GM19397 (cell line): Measurements from ENCODE around the gene RIPPLY3.
A peak's percentile ranks its signal among the peaks of the same experiment; 100 is the strongest.
"Not testable (repeated sequence)": the region's sequence is repeated elsewhere in the genome, so short reads cannot be mapped to it uniquely, and the experiment has no call there.

Experiments used
- ATAC-seq: cut with Tn5 transposase; IDR thresholded peaks from one replicate; pipeline ENCODE4 v1.9.1; 2021; ENCODE audit warnings: mild to moderate bottlenecking, moderate library complexity; ENCODE audit not compliant: unreplicated experiment

Gene RIPPLY3

DNA sequence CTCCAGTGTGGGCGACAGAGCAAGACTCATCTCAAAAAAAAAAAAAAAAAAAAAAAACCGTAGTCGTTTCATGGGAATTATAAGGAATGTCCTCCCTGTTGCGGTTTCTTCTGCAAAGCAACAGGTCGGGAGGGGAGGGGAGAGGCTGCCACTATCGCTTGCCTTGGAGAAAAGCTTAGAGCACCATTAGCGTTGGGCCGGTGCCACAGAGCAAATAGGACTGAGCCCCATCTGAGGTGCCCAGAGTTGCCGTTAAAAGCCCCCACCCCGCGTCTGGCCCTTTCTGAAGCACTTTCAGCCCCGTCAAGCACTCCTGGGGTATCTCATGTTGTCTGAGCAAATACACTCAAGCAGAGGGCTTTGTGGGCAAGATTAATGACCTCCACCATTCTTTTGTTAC is 2.2 kb downstream of the RIPPLY3 start:
- ATAC-seq = no peak

DNA sequence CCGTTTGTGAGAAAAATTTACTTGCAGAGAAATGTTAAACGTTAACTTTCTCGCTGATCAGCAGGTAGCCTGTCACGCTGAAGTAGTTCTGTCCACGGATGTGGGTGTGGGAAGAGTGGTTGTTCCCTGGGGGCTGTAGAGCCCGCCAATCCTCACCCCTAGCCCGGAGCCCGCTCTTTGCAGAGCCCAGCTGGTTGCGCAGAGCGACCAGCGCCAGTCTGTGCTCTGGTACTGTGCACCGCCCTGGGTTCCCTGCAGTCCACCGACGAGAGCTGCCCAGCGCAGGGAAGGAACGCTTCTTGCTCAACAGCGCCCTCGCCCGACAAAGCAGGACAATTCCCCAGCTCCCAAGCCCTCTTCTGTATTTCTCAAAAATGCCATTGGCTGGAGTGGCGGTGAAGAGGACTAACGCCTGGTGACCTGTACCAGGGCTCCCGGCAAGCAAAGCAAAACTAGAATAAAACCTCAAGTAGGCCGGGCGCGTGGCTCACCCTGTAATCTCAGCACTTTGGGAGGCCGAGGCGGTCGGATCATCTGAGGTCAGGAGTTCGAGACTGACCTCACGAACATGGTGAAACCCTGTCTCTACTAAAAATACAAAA is 3.3 kb downstream of the RIPPLY3 start:
- peak; percentile 97 for ATAC-seq

DNA sequence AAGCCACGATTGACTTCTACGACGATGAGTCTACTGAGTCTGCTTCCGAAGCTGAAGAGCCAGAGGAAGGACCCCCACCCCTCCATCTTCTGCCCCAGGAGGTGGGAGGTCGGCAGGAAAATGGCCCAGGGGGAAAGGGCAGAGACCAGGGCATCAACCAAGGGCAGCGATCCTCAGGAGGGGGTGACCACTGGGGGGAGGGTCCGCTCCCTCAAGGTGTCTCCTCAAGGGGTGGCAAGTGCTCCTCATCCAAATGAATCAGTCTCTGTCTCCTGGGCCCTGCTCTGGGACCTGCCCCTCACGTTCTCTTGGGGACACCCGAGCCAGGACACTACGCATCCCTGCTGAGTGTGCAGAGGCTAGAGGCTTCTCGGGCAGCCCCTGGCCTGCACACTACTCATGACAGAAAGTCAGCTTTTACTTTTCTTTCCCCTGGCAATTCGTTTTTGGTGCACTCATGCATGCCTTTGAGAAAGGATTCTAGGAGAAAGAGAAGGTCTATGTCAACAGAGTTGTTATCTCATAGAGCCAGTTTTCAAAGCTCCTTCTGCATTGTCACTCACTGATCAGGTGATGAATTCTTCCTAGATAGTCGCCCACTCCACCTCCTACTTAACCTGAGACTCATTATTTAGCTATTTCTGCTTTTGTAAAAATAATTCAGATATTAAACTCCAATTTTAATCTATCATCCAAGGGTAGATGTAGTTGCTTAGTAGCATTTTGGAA is 11.6 kb downstream of the RIPPLY3 start:
- ATAC-seq = no peak

- ATAC-seq = no peak
Measured at GRCh38 chr21:37026499-37026898, 20.0 kb downstream of the RIPPLY3 start.

DNA sequence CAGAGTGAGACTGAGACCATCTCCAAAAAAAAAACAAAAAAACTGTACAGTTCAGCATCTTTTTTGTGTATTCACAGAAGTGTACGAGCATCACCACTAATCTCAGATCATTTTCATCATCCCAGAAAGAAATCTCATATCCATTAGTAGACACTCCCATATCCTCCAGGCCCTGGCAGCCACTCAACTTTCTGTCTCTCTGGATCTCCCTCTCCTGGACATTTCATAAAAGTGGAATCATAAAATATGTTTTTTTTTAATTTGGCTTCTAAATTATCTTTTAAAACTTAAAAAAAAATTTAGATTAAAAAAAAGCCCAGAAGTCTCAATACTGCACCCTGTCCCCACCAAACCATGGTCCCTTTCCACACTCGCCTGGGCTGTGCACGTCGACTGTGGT is 22.1 kb downstream of the RIPPLY3 start:
- ATAC-seq = no peak

GRCh38 chr21:37030864-37031263 is 24.4 kb downstream of the RIPPLY3 start:
- no peak for ATAC-seq

DNA sequence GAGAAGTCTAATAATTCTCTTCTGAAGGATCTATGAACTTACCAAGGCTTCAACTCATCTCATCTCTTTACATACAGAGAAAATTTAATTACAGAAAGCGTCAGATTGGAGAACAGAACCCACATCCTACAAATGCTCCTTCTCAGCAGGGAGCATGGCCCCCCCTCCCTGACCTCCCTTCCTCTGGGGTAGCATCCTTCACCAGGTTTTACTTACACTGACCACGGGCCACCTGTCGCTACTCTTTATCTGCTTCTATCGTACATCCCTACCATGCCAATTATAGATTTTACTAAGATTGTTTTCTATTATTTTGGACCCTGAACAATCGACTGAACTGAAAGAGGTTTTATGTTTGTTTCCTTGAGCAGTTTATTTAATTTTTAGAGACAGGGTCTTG is 25.8 kb downstream of the RIPPLY3 start:
- ATAC-seq = no peak

DNA sequence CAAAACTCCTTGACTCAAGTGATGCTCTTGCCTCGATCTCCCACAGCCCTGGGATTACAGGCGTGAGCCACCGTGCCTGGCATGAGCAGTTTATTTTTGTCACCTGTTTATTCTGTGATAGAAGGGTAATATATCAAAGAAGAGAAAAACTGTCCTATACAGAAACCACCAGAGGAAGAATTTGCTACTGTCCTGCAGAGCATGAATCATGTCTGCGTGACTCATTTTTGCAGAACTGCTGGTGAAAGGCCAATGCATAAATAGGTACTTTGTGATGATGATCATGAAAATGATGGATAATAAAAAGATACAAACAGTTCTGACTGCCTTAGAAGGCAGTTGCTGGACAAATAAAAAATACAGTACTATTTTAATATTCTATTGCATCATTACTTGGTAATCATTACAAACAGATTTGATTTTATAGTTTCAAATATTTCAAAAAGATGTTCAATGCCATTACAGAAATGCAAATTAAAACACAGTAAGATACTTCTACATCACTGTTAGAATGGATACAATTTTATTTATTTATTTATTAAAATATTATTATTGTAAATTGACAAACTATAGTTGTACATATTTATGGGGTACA is 26.5 kb downstream of the RIPPLY3 start:
- no peak for ATAC-seq

DNA sequence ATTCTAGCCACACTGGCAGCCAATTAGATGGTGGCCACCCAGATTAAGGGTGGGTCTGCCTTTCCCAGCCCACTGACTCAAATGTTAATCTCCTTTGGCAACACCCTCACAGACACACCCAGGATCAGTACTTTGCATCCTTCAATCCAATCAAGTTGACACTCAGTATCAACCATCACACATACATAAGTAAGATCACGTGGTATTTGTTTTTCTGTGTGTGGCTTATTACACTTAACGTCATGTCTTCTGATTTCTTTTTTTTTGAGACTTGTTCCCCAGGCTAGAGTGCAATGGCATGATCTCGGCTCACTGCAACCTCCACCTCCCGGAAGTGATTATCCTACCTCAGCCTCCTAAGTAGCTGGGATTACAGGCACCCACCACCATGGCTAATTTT is 27.9 kb downstream of the RIPPLY3 start:
- ATAC-seq = not testable (repeated sequence)

DNA sequence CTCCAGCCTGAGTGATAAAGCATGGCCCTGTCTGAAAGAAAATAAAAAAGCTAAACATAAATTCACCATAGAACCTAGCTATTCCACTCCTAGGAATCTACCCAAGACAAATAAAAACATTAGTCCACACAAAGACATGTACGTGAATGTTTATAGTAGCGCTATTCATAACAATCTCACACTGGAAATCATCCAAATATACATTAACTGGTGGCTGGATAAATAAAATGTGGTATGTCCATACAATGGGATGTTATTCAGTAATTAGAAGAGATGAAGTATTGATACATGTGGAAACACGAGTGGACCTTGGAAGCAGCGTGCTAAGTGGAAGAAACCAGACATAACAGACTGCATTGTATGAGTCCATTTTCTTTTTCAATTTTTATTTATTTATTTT is 29.7 kb downstream of the RIPPLY3 start:
- ATAC-seq = no peak

DNA sequence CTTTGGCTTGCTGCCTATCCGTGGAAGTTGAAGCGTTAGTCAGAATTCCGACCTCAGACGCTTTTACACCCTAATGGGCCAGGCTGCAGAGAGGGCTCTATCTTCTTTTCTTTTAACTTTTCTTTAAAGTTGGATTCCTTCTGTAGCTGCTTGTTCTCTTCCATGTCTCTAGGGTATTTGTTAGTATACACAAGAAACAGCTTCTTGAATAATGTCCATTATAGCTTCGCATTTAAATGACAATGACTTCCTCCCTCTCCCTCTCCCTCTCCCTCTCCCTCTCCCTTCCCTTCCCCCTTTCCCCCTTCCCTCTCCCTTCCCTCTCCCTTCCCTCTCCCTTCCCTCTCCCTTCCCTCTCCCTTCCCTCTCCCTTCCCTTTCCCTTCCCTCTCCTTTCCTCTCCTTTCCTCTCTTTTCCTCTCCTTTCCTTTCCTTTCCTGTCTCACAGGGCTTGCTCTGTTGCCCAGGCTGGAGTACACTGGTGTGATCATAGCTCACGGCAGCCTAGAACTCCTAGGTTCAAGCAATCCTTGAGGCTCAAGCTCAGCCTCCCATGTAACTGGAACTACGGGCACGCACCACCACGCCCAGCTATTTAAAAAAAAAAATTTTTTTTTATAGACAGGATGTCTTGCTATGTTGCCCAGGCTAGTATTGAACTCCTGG is 33.0 kb downstream of the RIPPLY3 start:
- ATAC-seq = no peak

- no peak for ATAC-seq
Measured at GRCh38 chr21:37040212-37040611, 33.7 kb downstream of the RIPPLY3 start.

GRCh38 chr21:37041706-37042271 is 35.3 kb downstream of the RIPPLY3 start:
- ATAC-seq = no peak

GRCh38 chr21:37043818-37044217 is 37.3 kb downstream of the RIPPLY3 start:
- no peak for ATAC-seq

- ATAC-seq = no peak
Measured at GRCh38 chr21:37044643-37045042, 38.1 kb downstream of the RIPPLY3 start.

DNA sequence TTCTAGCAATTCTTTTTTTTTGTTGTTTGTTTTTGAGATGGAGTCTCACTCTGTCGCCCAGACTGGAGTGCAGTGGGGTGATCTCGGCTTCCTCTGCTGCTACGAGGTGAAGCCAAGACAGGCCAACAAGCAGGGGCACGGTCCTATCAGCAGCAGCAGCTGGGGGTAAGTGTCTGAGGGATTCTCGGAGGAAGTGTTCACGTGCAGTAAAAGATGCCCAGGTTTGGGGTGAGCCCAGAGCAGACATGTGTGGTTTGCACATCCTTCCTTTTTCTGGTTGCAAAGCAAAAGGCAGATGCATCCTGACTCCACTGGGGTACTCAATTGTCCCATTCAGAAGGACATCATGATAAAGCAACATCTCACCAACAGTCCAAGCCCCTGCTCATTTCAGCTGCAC is 38.6 kb downstream of the RIPPLY3 start:
- no peak for ATAC-seq

- ATAC-seq = no peak
Measured at GRCh38 chr21:37045556-37045955, 39.1 kb downstream of the RIPPLY3 start.

DNA sequence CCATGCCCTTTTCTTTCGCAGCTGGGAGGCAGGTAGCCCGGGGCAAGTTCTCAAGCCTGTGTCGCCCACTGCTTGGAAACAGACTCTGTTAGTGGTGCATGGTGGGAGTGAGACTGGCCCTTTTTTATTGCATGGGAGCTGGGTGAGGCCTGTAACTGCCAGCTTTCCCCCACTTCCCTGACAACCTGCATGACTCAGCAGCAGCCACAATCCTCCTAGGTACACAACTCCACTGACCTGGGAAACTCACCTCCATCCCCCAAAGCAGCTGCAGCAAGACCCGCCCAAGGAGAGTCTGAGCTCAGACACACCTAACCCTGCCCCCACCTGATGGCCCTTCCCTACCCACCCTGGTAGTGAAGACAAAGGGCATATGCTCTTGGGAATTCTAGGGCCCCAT is 40.6 kb downstream of the RIPPLY3 start:
- ATAC-seq = no peak

GRCh38 chr21:37049741-37050140 is 43.2 kb downstream of the RIPPLY3 start:
- not testable (repeated sequence) for ATAC-seq

DNA sequence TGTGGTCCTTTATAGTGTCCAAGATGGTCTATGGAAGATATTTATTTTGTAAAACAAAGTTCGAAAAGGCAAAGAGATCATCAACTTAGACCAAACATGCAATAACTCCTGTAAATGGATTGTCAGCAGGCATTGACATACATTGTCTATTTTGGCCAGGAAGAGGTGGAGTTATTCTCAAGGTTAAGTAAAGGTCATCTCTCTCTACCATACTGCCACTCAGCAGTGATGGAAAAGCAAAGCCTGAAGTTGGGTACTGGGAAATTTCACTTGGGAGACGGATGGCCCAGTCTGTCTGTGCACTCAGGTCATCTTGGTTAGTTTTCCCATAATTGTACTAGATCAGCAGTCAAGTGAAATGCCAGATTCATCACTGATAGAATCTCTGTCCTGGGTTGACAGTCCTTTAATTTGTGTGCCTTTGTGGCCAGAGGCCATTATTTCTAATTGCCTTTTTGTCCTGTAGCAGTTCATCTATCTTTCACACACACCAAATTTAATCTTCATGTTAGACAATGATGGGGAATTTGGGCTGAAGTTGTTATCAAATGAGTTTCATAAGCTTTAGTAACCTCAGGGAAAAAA is 48.9 kb downstream of the RIPPLY3 start:
- ATAC-seq = no peak

- ATAC-seq = no peak
Measured at GRCh38 chr21:37057614-37058013, 51.1 kb downstream of the RIPPLY3 start.
